ENCODE data around the gene SLC6A6.
"Not testable (repeated sequence)": the region's sequence is repeated elsewhere in the genome, so short reads cannot be mapped to it uniquely, and the experiment has no call there.

Gene SLC6A6

GRCh38 chr3:14435175-14436014, 33.0 kb downstream of the SLC6A6 start:
- no peak for DNase-seq (ENCODE audit: low read depth, low spot score)

GRCh38 chr3:14436954-14437281, 34.5 kb downstream of the SLC6A6 start:
- no peak for DNase-seq (ENCODE audit: low read depth, low spot score)

GRCh38 chr3:14437705-14438104, 35.3 kb downstream of the SLC6A6 start:
- not testable (repeated sequence) for DNase-seq (ENCODE audit: low read depth, low spot score)

GRCh38 chr3:14438262-14438661, 35.9 kb downstream of the SLC6A6 start:
- no peak for DNase-seq (ENCODE audit: low read depth, low spot score)

- DNase-seq (ENCODE audit: low read depth, low spot score): no peak
Measured at GRCh38 chr3:14438929-14439328, 36.5 kb downstream of the SLC6A6 start.

- no peak for DNase-seq (ENCODE audit: low read depth, low spot score)
Measured at GRCh38 chr3:14439501-14440167, 37.2 kb downstream of the SLC6A6 start.

- no peak for DNase-seq (ENCODE audit: low read depth, low spot score)
Measured at GRCh38 chr3:14440168-14440518, 37.7 kb downstream of the SLC6A6 start.

GRCh38 chr3:14440531-14441239, 38.3 kb downstream of the SLC6A6 start:
- DNase-seq (ENCODE audit: low read depth, low spot score): peak; percentile 55

GRCh38 chr3:14441240-14441919, 39.0 kb downstream of the SLC6A6 start:
- DNase-seq (ENCODE audit: low read depth, low spot score): no peak

GRCh38 chr3:14441920-14442300, 39.5 kb downstream of the SLC6A6 start:
- DNase-seq (ENCODE audit: low read depth, low spot score): no peak

- no peak for DNase-seq (ENCODE audit: low read depth, low spot score)
Measured at GRCh38 chr3:14444380-14444779, 42.0 kb downstream of the SLC6A6 start.

GRCh38 chr3:14445773-14446172, 43.4 kb downstream of the SLC6A6 start:
- DNase-seq (ENCODE audit: low read depth, low spot score): no peak

GRCh38 chr3:14446988-14447570, 44.7 kb downstream of the SLC6A6 start:
- no peak for DNase-seq (ENCODE audit: low read depth, low spot score)

- no peak for DNase-seq (ENCODE audit: low read depth, low spot score)
Measured at GRCh38 chr3:14448063-14448462, 45.7 kb downstream of the SLC6A6 start.

GRCh38 chr3:14448756-14449727, 46.6 kb downstream of the SLC6A6 start:
- DNase-seq (ENCODE audit: low read depth, low spot score): no peak

GRCh38 chr3:14450506-14450905, 48.1 kb downstream of the SLC6A6 start:
- DNase-seq (ENCODE audit: low read depth, low spot score): no peak

GRCh38 chr3:14450922-14451606, 48.7 kb downstream of the SLC6A6 start:
- no peak for DNase-seq (ENCODE audit: low read depth, low spot score)

GRCh38 chr3:14451844-14452739, 49.7 kb downstream of the SLC6A6 start:
- no peak for DNase-seq (ENCODE audit: low read depth, low spot score)
